Right lung (tissue), 5 donors: ENCODE data around the gene TNIP3. TPM values are rescaled to one million over a fixed set of nuclear protein-coding genes. Genes with fewer than 3 reads are reported as not detected.

ENCODE experiments used
- DNase-seq, 2 donors: peaks; one replicate each; pipeline ENCODE4 v3.0.0-alpha.2; 2013
- polyA plus RNA-seq, 5 donors: library from polyadenylated mRNA; unstranded; fragments of 120-200 nt; gene quantifications; one replicate each; pipeline versions ENCODE4 v1.2.1 to v1.2.3, GENCODE V29; 2013; ENCODE audit warnings: inconsistent platforms in 1 of 5, low replicate concordance in 1 of 5; ENCODE audit not compliant: insufficient read length in 5 of 5, insufficient read depth in 1 of 5

Gene TNIP3
- polyA plus RNA-seq, 5 donors, result 0.67 to 2.7 (median 1.3) TPM

DNA sequence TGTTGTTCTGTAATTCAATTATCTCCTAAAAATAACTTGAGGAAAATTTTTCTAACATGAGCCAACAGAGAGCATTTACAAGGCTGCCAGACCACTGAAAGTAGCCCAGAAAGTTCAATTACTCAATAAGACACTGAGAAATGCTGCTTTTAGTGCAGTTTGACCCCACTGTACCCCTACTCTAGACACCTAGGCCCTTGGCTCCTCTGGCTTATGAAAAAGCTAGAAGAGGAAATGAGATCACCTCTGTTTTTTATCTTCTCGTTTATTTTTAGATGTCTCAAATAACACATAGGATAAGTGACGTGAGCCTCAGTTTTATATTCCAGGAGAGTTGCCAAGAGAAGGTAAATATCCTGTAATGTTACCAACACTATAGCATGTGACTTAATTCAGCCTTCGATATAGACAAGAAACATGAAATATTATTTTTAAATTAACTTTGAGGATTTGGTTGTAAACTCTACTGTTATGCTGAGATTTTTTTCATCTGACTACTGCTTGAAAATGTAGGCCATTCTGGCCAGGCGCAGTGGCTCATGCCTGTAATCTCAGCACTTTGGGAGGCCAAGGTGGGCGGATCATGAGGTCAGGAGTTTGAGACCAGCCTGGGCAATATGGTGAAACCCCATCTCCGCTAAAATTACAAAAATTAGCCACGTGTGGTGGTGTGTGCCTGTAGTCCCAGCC lies 24.4 kb downstream of the TNIP3 start:
- no peak for DNase-seq

DNA sequence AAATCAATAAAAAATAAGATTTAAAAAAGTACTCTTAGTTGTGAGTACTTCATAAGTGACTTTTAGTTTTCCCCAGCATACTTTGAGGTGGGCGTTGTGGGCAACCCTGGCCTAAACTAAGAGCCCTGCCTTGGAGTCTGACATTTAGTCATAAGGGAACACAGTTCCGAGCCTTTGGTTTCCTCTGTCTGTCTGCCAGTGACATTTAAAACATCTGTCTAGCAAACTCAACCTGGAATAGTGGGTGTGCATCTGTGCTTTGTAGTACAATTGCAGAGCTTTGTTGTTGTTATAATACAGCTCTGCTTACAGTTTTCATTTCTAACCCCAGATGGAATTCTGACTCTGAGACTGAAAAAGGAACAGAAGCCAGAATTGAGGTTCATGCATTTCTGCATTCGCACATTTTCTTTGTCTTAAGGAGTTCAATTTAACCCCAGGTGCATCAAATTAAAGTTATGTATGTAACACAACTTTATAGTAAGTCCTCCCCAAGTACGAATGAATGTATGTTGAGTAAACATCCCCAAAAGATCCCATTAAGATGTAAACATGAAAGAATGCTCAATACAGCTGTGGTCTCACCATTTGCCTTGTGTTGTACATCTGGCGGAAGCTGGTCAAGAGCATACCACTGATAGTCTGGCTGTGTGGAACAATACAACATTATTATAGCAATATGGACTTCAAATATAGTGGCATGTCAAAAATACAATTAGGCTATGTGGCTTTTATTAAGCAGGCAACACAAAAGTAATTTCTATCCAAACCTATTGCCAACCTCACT lies 25.9 kb downstream of the TNIP3 start:
- DNase-seq, result no peak

DNA sequence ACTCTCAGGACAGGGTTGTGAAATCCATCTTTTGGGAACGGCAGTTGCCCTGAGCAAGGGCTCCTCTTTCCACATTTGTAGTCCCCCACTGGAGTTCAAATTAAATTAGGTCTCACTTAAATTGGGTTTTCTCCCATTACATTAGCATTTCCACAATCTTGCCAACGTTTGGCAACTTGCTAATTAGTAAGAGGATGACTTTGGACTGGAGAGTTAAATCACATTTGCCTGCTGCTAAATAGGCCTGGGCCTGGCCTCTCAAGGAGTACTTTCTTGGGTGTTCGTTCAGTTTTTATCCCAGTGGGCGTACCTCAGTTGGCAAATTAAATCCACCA lies 33.8 kb downstream of the TNIP3 start:
- DNase-seq, result no peak

DNA sequence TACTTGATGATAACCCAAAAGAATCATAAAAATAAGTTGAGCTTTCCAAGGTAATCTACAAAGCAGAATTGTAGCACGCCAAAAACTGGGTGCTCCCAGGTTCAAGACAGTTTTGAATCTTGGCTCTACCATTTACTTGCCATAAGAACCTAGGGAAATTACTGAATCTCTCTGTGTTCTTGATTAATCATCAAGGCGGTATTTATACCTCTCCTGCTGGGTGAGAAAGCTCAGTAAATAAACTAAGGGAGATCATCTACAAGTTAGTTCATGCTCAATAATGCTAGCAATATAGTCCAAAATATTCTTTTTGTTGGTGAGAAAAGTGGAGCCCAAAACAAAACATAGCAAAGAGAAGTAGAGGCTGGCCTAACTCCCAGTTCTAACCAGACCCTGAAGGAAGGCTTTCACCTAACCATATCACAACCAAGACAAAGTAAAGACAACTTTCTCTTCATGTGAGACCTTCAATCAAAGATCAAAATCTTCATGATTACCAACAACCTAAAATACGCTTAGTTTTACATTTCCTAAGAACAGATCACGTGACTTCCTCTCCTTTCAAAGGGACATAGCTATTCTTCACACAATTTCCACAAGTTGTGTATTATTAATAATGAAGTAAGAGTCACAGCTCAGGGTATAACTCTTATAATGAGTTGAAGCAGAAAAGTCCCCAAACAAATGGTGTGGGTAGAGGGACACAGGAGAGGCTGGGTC lies 34.4 kb downstream of the TNIP3 start:
- no peak for DNase-seq

DNA sequence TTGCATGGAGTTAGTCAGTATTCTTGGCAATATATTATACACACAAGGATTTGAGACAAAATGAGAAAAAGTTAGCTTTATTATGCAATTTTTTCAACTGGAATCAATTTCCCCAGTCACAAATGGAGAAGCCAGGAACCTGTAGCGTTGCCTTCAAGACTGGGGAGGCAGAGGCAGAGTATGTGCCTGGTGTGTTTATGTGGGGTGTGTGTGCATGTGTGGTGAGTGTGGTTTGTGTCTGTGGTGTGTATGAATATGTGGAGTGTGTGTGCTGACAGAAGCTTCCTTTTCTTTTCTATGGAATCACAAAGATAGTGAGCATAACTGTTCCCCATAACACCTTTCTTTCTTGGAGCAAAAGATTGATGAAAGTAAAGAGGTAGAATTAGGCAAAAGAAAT lies 37.0 kb downstream of the TNIP3 start:
- DNase-seq, result no peak

DNA sequence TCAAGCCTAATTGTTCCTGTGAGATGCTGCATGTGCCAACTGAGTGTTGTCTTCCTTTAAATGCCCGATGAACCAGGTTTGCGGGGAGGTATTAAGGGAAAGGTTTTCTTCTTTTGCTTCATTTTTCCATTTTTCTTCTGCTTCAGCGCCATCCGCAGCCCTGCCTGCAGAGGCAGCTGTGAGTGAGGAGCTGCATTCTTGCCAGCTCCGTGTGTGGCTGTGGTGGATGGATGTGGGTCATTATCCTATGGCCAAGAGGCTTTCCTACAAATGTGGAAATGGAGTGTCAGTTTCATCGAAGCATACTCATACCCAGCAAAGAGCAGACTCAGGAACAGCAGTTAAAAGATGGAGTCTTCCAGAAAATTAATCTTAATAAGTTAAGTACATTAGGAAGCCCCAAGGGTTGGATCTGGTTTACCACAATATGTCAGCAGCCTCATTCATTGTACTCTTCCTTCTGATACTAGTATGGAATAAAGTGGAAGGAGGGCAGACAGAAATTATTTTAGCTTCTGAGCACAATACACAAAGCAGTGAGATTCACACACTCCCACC lies 37.6 kb downstream of the TNIP3 start:
- no peak for DNase-seq

DNA sequence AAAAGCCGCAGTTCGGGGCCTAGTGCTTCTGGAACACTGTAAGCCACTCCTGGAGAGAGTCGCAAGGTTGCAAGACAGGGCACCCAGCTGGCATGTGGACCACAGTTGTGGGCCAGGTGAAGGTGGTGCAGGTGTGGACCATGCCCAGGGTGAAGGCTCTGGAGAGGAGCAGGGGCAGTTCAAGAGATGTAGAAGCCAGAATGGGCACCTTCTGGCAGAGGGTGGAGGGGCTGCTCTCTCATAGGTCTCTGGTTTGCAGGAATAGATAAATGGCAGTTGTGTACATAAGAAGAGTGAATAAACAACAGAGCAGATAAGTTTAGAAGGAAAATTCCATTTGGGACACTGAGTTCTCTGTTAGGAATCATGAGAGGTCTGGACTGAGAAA lies 38.6 kb downstream of the TNIP3 start:
- no peak for DNase-seq

DNA sequence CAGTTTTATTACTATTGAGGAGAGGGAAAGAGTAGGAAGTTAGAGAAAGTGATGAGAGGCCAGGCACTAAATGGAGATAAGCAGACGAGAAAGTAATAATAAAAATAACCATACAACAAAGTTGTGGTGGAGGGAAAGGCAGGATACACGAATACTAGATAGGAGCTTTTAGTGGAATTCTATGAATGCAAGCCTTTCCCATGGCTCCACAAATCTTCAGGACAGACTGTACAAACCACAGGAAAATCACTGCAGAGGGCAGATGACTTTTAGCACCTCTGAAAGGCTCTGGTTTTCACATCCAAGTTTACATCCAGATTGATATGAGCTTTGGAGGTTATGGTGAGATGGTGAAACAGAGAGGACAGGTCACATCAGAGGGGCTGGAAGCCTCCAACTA lies 41.5 kb downstream of the TNIP3 start:
- DNase-seq, result no peak

DNA sequence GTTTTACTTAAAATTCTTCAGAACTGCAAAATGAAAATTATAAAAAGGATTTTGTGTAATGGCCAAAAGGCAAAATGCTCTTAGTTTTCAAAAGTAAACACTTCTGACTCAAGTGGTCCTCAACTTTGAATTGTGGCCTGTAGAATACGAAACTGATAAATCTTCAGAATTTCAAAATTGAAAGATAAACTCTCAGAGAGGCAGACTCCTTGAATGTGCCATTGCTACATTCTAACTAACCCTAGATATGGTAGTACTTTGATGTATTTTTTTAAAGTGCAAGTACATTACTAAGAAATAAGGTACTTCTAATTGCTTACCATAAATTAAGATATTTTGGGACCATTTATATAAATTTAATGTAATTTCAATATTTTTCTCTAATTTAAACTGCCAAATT lies 44.4 kb downstream of the TNIP3 start:
- no peak for DNase-seq

DNA sequence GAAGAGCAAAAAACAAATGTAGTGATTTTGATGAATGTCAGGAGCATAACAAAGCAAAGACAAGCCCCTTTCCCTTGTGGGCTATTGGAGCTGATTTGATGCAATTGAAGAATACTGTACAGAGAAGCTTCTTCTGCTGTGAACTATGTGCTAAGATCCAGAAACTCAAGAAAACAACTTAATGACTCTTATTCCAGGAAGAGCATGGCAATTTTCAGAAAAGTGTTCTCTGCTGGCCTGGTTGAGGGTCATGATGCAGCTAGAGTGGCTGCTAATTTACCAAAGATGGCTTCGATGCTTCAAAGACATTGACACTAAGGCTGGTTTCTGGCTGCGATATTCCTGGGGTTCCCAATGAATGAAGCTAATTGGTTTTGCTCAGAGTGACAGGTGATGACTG lies 45.8 kb downstream of the TNIP3 start:
- no peak for DNase-seq

DNA sequence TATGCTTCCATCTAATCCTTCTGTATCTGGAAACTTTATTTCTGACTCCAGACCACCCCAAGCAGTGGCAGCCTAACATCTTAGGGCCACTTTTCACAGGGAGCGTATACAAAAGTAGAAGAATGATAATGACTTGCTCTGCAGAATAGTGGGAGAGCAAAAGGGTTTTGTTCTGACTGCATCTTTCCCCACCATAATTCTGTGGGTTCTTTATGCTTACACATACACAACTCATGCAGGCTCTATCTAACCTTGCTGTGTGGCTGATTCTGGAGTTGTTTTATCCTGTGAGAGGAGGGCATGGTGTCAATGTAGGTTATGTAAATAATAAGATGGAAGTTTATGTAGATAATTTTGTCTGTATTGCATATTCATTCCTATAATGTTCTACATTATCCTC lies 49.4 kb downstream of the TNIP3 start:
- DNase-seq, result no peak

DNA sequence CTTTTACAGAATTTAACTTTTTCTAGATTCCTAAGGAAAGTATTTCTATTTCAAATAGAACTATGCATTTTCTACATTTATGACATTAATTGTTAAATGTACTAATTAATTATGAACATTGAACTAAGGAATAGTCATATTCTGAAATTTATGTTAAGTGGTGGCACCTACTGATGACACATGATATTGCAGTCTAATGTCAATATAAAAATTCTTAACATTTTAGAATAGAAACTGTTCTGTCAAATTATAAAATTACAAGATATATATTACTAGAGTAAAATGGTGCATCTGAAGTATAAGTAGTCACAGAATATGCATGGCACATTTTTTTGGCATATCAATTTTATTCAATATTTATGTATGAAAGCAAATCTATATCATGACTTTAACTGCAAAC lies 51.6 kb downstream of the TNIP3 start:
- DNase-seq, result no peak

DNA sequence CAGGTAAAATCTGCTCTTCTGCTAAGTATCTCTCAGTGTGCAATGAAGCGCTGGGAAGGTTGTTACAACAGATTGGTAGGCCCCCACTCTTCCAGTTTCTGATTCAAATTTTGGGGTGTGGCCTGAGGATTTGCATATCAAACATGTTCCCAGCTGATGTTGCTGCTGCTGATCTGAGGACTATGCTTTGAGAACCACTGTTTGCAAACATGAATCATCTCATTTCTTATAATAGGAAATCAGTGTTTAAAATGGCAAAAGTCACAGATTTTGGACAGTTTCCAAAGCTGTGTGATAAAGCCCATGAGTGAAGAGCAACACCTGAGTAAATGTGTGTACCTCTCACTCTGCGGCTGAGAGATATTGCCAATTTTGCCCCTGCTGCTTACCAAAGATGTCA lies 55.6 kb downstream of the TNIP3 start:
- DNase-seq, result no peak

DNA sequence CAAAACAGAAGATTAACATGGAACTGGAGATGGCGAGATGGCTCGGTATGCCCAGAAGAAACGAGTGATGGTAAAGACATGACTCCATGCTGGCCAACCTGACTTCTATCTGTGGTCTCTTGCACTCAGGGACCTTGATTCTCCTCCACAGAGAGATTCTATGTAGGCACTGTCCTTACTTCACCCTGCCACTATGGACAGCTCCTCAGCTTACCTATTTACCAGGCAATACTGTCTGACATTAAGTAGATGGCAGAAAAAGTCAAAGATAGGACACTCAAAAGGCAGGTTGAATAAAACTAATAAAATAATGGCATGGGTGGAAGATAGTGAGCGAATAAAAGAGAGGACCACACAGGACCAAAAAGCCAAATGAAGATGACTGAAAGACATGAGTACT lies 56.6 kb downstream of the TNIP3 start:
- no peak for DNase-seq

DNA sequence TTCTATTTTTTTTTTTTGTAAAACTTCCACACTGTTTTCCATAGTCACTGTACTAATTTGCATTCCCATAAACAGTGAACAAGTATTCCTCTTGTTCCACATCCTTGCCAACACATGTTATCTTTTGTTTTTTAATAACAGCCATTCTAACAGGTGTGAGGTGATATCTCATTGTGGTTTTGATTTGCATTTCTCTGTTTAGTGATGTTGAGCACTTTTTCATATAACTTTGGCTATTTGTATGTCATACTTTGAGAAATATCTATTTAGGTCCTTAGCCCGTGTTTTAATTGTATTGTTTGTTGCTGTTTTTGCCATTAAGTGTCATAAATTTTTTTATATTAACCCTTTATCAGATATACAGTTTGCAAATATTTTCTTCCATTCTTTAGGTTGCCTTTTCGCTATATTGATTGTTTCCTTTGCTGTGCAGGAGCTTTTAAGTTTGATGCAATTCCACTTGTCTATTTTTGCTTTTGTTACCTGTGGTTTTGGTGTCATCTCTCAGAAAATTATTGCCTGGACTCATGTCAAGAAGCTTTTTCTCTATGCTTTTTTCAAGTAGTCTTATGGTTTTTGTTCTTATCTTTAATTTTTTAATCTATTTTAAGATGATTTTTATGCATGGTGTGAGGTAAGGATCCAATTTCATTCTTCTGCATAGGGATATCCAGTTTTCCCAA lies 63.9 kb downstream of the TNIP3 start:
- no peak for DNase-seq

DNA sequence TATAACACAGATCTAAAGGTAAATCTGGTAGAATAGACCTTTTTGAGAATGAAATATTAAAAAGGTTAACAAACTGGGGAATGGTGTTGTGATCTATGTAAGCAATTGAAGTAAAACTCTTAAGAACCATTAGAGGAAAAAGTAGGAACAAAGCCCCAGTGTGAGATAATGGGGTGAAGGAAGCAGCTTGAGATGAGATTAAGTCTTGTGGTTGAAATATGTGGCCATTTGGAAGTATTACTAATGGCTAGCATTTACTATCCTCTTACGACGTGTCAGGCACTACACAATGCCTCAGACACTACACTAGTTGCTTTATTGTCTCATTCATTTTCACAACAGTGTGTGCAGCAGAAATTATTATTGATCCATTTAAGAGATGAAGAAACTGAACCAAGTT lies 65.9 kb downstream of the TNIP3 start:
- DNase-seq, result no peak

DNA sequence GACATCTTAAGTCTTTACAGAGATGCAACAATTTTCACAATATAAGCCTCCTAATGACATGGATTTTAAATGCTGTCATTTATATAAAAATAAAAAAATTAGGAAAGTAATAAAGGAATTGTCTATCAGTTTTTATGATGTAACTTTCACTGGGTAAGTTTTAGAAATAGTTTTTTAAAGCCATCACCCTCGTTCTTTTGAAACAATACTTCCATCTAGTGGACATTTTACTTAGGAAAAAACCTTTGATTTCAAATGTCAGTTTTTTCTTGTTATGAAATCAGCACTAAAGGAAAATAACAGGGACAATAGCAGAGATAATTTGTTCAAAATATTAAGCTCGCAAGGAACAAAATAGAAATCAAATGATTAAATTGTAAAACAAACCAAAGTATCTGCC lies 67.5 kb downstream of the TNIP3 start:
- DNase-seq, result no peak

DNA sequence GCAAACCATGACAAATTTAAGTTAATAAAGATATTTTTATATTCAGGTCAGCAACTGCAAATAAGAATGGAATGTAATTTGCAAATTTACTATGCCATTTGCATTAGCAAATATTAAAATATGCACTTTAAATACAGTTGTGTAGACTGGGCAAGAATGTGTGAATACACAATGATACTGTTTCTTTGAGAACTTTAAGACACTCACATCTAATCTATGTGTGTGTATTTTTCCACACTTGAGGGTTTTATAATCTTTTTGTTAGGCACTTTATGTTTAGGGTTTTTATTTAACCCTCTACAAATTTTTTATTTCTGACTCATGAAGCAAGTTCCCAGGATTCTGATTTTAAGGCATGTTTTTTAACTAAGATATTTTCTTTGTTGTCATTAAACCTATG lies 67.9 kb downstream of the TNIP3 start:
- DNase-seq, result no peak

DNA sequence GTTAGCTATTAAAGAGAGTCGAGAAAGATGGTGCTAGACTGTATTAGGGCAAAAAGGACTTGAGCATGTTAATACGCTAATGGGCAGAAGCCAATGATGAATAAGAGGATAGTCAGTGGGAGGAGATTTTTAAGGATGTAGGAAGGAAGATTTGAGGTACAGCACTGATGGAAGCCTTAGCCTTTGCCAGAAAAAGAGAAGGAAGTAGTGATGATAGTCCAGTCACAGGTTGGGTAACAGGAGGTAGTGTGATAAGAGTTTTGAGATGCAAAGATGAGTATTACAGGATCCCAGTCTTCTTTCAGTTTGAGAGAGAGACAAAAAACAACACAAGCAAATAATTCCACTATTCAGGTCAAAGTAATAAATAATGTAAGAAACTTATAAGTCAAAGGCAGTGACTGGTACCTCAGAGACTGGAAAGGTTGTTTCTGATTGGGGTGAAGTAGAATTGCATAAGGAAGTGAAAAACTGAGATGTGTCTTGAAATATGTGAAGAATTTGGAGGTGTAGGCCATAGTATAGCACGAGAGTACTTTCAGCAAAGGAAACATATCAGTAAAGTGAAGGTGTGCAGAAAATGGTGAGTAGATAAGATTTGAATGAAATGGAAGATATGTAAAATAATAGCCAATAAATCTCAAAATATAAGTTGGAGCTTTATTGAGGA lies 69.7 kb downstream of the TNIP3 start:
- no peak for DNase-seq

DNA sequence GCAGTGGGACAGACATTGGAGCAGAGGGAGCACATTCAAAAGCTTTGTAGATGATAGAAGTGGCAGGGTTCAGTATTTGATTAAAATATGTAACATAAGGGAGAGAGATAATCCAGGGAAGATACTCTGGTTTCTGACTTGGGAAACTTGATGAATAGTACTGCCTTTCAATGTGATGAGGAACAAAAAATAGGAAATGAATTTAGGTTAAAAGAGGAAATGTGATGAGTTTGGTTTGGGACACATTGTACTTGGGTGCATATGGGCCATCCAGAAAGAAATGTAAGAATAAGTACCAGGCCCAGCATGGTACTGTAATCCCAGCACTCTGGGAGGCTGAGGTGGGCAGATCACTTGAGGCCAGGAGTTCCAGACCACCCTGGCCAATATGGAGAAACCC lies 70.9 kb downstream of the TNIP3 start:
- DNase-seq, result no peak

DNA sequence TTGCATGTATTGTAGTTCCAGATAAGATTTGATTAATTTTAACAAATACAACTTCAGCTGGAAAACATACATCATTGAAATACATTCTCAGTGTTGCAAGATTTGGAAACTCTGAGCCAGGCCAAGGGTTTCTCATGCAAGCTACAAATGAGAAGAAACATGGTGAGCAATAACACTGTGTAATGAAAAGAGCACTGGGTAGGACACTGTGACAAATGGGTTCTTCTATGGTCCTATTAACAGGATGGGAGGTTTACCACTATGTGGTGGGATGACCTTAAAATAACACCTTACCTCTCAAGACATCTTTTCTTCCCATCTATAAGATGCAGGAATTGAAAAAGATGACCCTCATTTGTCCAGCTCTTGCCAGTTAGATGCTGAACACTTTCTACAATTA lies 72.2 kb downstream of the TNIP3 start:
- no peak for DNase-seq

DNA sequence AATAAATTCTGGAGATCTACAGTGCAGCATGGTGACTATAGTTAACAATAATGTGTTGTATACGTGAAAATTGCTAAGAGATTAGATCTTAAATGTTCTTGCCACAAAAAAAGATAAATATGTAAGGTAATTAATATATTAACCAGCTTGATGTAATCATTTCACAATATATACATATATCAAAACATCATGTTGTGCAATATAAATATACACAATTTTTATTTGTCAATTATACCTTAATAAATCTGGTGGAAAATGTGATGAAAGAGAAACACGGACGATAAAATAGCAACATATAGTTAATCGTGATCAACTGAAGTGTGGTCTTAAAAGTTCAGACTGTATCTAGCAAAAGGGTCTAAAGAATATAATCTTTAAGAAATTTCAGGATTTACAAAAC lies 75.3 kb downstream of the TNIP3 start:
- no peak for DNase-seq
